GM23248 (cell line): ENCODE data around the gene USP37. TPM values are rescaled to one million over a fixed set of nuclear protein-coding genes. Genes with fewer than 3 reads are reported as not detected.

Experiments used
- DNase-seq: peaks from one replicate; pipeline ENCODE4 v3.0.0-alpha.2; 2015
- H2AFZ ChIP-seq: fragments of 200-600 bp; sonication (generic); 2 replicates; pipeline ENCODE4 v1.6.1; 2016; ENCODE audit warnings: antibody characterized with exemption
- H3F3A ChIP-seq: fragments of 200-600 bp; sonication (generic); 2 replicates; pipeline ENCODE4 v1.6.1; 2016; ENCODE audit warnings: mild to moderate bottlenecking, antibody characterized with exemption, mixed run types; ENCODE audit not compliant: insufficient read depth
- H3K27ac ChIP-seq: fragments of 200-600 bp; sonication (generic); 2 replicates; pipeline ENCODE4 v1.5.1; 2016; ENCODE audit warnings: mild to moderate bottlenecking
- H3K27me3 ChIP-seq: fragments of 200-600 bp; sonication (generic); replicated peaks from 2 replicates; pipeline ENCODE4 v1.6.1; 2016; ENCODE audit warnings: mild to moderate bottlenecking; ENCODE audit not compliant: insufficient read depth
- H3K36me3 ChIP-seq: fragments of 200-600 bp; sonication (generic); 2 replicates; pipeline ENCODE4 v1.6.1; 2016; ENCODE audit warnings: low read depth, mild to moderate bottlenecking
- H3K4me1 ChIP-seq: fragments of 200-600 bp; sonication (generic); 2 replicates; pipeline ENCODE4 v1.6.1; 2016; ENCODE audit warnings: mild to moderate bottlenecking; ENCODE audit not compliant: insufficient read depth
- H3K4me2 ChIP-seq: fragments of 200-600 bp; sonication (generic); one replicate; pipeline ENCODE4 v1.6.1; 2016; ENCODE audit warnings: mild to moderate bottlenecking; ENCODE audit not compliant: unreplicated experiment
- H3K4me3 ChIP-seq: fragments of 200-600 bp; sonication (generic); 2 replicates; pipeline ENCODE4 v1.5.1; 2016; ENCODE audit warnings: mild to moderate bottlenecking
- H3K79me2 ChIP-seq: fragments of 200-600 bp; sonication (generic); 2 replicates; pipeline ENCODE4 v1.6.1; 2016; ENCODE audit warnings: mild to moderate bottlenecking; ENCODE audit not compliant: insufficient read depth
- H3K9ac ChIP-seq: fragments of 200-600 bp; sonication (generic); 2 replicates; pipeline ENCODE4 v1.6.1; 2016; ENCODE audit warnings: mild to moderate bottlenecking
- H3K9me2 ChIP-seq: fragments of 200-600 bp; sonication (generic); 2 replicates; pipeline ENCODE4 v1.6.1; 2016; ENCODE audit warnings: mixed run types, mild to moderate bottlenecking, moderate library complexity; ENCODE audit not compliant: insufficient read depth
- H3K9me3 ChIP-seq: fragments of 200-600 bp; sonication (generic); one replicate; pipeline ENCODE4 v1.6.1; 2017; ENCODE audit warnings: low read depth
- H4K20me1 ChIP-seq: fragments of 200-600 bp; sonication (generic); 2 replicates; pipeline ENCODE4 v1.6.0; 2016; ENCODE audit not compliant: insufficient read depth
- EZH2 ChIP-seq: fragments of 200-600 bp; sonication (generic); IDR thresholded peaks from 2 replicates; pipeline ENCODE4 v1.6.1; 2018; ENCODE audit warnings: antibody characterized with exemption, mild to moderate bottlenecking; ENCODE audit not compliant: insufficient read depth, poor library complexity, severe bottlenecking
- EZH2phosphoT487 ChIP-seq: fragments of 200-600 bp; sonication (generic); IDR thresholded peaks from 2 replicates; pipeline ENCODE4 v1.6.1; 2018; ENCODE audit warnings: antibody characterized with exemption, moderate library complexity, mild to moderate bottlenecking, low read depth; ENCODE audit not compliant: insufficient read depth
- WGBS, 2 experiments: methylation state at CpG; one replicate each; pipeline ENCODE4 v1.1.6; 2015 to 2017; ENCODE audit warnings: low lambda C conversion rate in 2 of 2, low coverage in 1 of 2; ENCODE audit errors: missing lambda C conversion rate in 2 of 2; 5-methylcytosine and 5-hydroxymethylcytosine counted together
- in situ Hi-C: fragments of 300-500 bp; cut with MboI; formaldehyde crosslinking; loops from 2 replicates; pipeline ENCODE4 v1.15.0; 2020
- polyA plus RNA-seq: library from polyadenylated mRNA; unstranded; fragments of >200 nt; fragmentation: Nextera tagmentation; extraction: Ambion mirVana; gene quantifications from 2 replicates; pipeline ENCODE4 v1.2.1, GENCODE V29; 2016
- total RNA-seq: library from RNA; depleted of rRNA; stranded (reverse); fragments of >200 nt; shearing (Covaris generic); gene quantifications from 2 replicates; pipeline ENCODE4 v1.2.3, GENCODE V29; 2014

USP37 gene
- total and polyA plus RNA-seq, 2 experiments from 2014 or later, result 5.0 to 6.6 TPM

GRCh38 chr2:218513676-218514075, 54.5 kb downstream of the USP37 start:
- Histone ChIP-seq H3K27me3 (no peaks in the 10 kb centered on the region), H3F3A (peaks cover 14% of the 10 kb centered on the region; the same call in 1 of the 2 replicates), H3K36me3 (0 out of 2 replicates have a peak, but pooled peaks cover 9% of the 10 kb centered on the region), H3K9me3 (no peaks in the 10 kb centered on the region), H3K9ac (no peak overlapping the region), H3K79me2 (peaks cover 42% of the 10 kb centered on the region), H3K4me1 (peaks cover 6% of the 10 kb centered on the region), H4K20me1 (no peaks in the 10 kb centered on the region), H3K27ac (no peak overlapping the region), H2AFZ (no peak overlapping the region), H3K9me2 (no peaks in the 10 kb centered on the region), H3K4me3 (no peak overlapping the region), H3K4me2 (no peak overlapping the region)
- WGBS, 2 experiments, result 97 to 99% methylated on average over 5 of the region's 5 CpGs
- no peak for TF ChIP-seq EZH2
- TF ChIP-seq EZH2phosphoT487, result no peak
- DNase-seq, result no peak
- in situ Hi-C loops, result no loop called here

GRCh38 chr2:218508299-218508698, 59.9 kb downstream of the USP37 start:
- H3K9ac ChIP-seq, result no peak overlapping the region
- no peaks in the 10 kb centered on the region for H3K9me2 ChIP-seq
- H3K27me3 ChIP-seq, result no peaks in the 10 kb centered on the region
- no peak overlapping the region for H3K4me2 ChIP-seq
- H3K4me1 ChIP-seq, result no peaks in the 10 kb centered on the region
- H4K20me1 ChIP-seq, result no peaks in the 10 kb centered on the region
- H3K79me2 ChIP-seq, result peaks cover 7% of the 10 kb centered on the region; the same call in 1 of the 2 replicates
- no peaks in the 10 kb centered on the region for H3F3A ChIP-seq
- no peak overlapping the region for H2AFZ ChIP-seq
- no peak overlapping the region for H3K27ac ChIP-seq
- no peaks in the 10 kb centered on the region for H3K9me3 ChIP-seq
- TF ChIP-seq EZH2, result no peak
- no peak for TF ChIP-seq EZH2phosphoT487
- no peak overlapping the region for H3K4me3 ChIP-seq
- in situ Hi-C loops, result no loop called here
- no peak for DNase-seq
- H3K36me3 ChIP-seq, result 0 out of 2 replicates have a peak, but pooled peaks cover 15% of the 10 kb centered on the region

- no peak overlapping the region for H2AFZ ChIP-seq
- no peaks in the 10 kb centered on the region for H4K20me1 ChIP-seq
- H3K36me3 ChIP-seq, result 0 out of 2 replicates have a peak, but pooled peaks cover 15% of the 10 kb centered on the region
- H3K79me2 ChIP-seq, result no peaks in the 10 kb centered on the region
- no peaks in the 10 kb centered on the region for H3K9me2 ChIP-seq
- H3K4me2 ChIP-seq, result no peak overlapping the region
- in situ Hi-C loops, result no loop called here
- no peak for DNase-seq
- H3K27ac ChIP-seq, result no peak overlapping the region
- H3K9me3 ChIP-seq, result no peaks in the 10 kb centered on the region
- peaks cover 5% of the 10 kb centered on the region; the same call in 1 of the 2 replicates for H3K4me1 ChIP-seq
- WGBS, 2 experiments, result 97 to 98% methylated on average over 6 of the region's 6 CpGs
- H3K4me3 ChIP-seq, result no peak overlapping the region
- no peak overlapping the region for H3K9ac ChIP-seq
- TF ChIP-seq EZH2phosphoT487 (no peak), EZH2 (no peak)
- no peaks in the 10 kb centered on the region for H3K27me3 ChIP-seq
- peaks cover 8% of the 10 kb centered on the region; the same call in 1 of the 2 replicates for H3F3A ChIP-seq
Measured at GRCh38 chr2:218505754-218506371, 62.3 kb downstream of the USP37 start.

GRCh38 chr2:218501665-218502064, 66.5 kb downstream of the USP37 start:
- Histone ChIP-seq H2AFZ (peak overlapping the region; percentile 20; the same call in 1 of the 2 replicates), H4K20me1 (no peaks in the 10 kb centered on the region), H3F3A (peaks cover 8% of the 10 kb centered on the region; the same call in 1 of the 2 replicates), H3K79me2 (no peaks in the 10 kb centered on the region), H3K27me3 (no peaks in the 10 kb centered on the region), H3K9me2 (no peaks in the 10 kb centered on the region), H3K4me1 (peaks cover 5% of the 10 kb centered on the region; the same call in 1 of the 2 replicates), H3K36me3 (0 out of 2 replicates have a peak, but pooled peaks cover 7% of the 10 kb centered on the region), H3K9ac (0 out of 2 replicates have a peak overlapping the region, but pooled peaks have one; percentile 20), H3K9me3 (no peaks in the 10 kb centered on the region), H3K4me2 (peak overlapping the region; percentile 21), H3K27ac (no peak overlapping the region), H3K4me3 (no peak overlapping the region)
- WGBS, 2 experiments, result 9 to 12% methylated on average over 2 of the region's 2 CpGs
- in situ Hi-C loops, result no loop called here
- DNase-seq, result peak; percentile 58
- TF ChIP-seq EZH2phosphoT487 (no peak), EZH2 (no peak)
